Measurements from ENCODE around the gene SH3TC2. TPM values are rescaled to one million over a fixed set of nuclear protein-coding genes. Genes with fewer than 3 reads are reported as not detected.

The SH3TC2 gene
- total RNA-seq, 1 donor from 2014 or later: 0.92 TPM

- no peak for TF ChIP-seq CTCF (IDR thresholded peaks at IDR 0.05)
- intact Hi-C loops (cut with DNase I): no loop called here
- no peaks in the 10 kb centered on the region for H3K4me1 ChIP-seq
- H3K36me3 ChIP-seq: no peaks in the 10 kb centered on the region
- no peak for ATAC-seq
- DNase-seq: no peak
- no peaks in the 10 kb centered on the region for H3K9me3 ChIP-seq
- H3K4me3 ChIP-seq: no peak overlapping the region
- H3K27ac ChIP-seq: no peak overlapping the region
- no peaks in the 10 kb centered on the region for H3K27me3 ChIP-seq (ENCODE audit: low read depth)
Measured at GRCh38 chr5:149049371-149049781, 13.5 kb downstream of the SH3TC2 start.

GRCh38 chr5:149048811-149049210 is 14.1 kb downstream of the SH3TC2 start:
- Histone ChIP-seq H3K9me3 (no peaks in the 10 kb centered on the region), H3K4me1 (no peaks in the 10 kb centered on the region), H3K27me3 (ENCODE audit: low read depth) (no peaks in the 10 kb centered on the region), H3K36me3 (no peaks in the 10 kb centered on the region), H3K4me3 (no peak overlapping the region), H3K27ac (no peak overlapping the region)
- ATAC-seq: no peak
- intact Hi-C loops (cut with DNase I): no loop called here
- no peak for TF ChIP-seq CTCF (IDR thresholded peaks at IDR 0.05)
- DNase-seq: no peak

GRCh38 chr5:149047462-149047861 is 15.4 kb downstream of the SH3TC2 start:
- Histone ChIP-seq H3K9me3 (no peaks in the 10 kb centered on the region), H3K27ac (no peak overlapping the region), H3K4me1 (no peaks in the 10 kb centered on the region), H3K27me3 (ENCODE audit: low read depth) (no peaks in the 10 kb centered on the region), H3K4me3 (no peak overlapping the region), H3K36me3 (no peaks in the 10 kb centered on the region)
- intact Hi-C loops (cut with DNase I): no loop called here
- no peak for TF ChIP-seq CTCF (IDR thresholded peaks at IDR 0.05)
- no peak for ATAC-seq
- no peak for DNase-seq

GRCh38 chr5:149046196-149046829 is 16.5 kb downstream of the SH3TC2 start:
- Histone ChIP-seq H3K4me3 (no peak overlapping the region), H3K4me1 (no peaks in the 10 kb centered on the region), H3K36me3 (no peaks in the 10 kb centered on the region), H3K27me3 (ENCODE audit: low read depth) (no peaks in the 10 kb centered on the region), H3K9me3 (no peaks in the 10 kb centered on the region), H3K27ac (no peak overlapping the region)
- intact Hi-C loops (cut with DNase I): no loop called here
- DNase-seq (no peak), ATAC-seq (no peak)
- no peak for TF ChIP-seq CTCF (IDR thresholded peaks at IDR 0.05)

GRCh38 chr5:149045089-149045460 is 17.8 kb downstream of the SH3TC2 start:
- TF ChIP-seq CTCF (IDR thresholded peaks at IDR 0.05): no peak
- no peak for ATAC-seq
- Histone ChIP-seq H3K4me3 (no peak overlapping the region), H3K27ac (no peak overlapping the region), H3K36me3 (no peaks in the 10 kb centered on the region), H3K27me3 (ENCODE audit: low read depth) (no peaks in the 10 kb centered on the region), H3K9me3 (no peaks in the 10 kb centered on the region), H3K4me1 (no peaks in the 10 kb centered on the region)
- no peak for DNase-seq
- intact Hi-C loops (cut with DNase I): no loop called here
